GM13977 (cell line): ENCODE measurements around the gene DDX51.

Source experiments
- DNase-seq: peaks from one replicate; pipeline ENCODE4 v3.0.0; 2012; ENCODE audit warnings: low spot score
- CTCF ChIP-seq: IDR thresholded peaks from 2 replicates; pipeline ENCODE4 v1.5.1; 2012; ENCODE audit warnings: mild to moderate bottlenecking, control low read depth; ENCODE audit not compliant: insufficient read depth; ENCODE audit errors: extremely low read depth, missing control alignments
- in situ Hi-C: fragments of 300-500 bp; cut with MboI; formaldehyde crosslinking; loops from one replicate; pipeline ENCODE4 v1.12.0; 2022; ENCODE audit warnings: low sequenced_read_pairs, low pct_unique_long_range_greater_than_20kb, mixed read lengths, inconsistent platforms; ENCODE audit not compliant: unreplicated experiment

Gene DDX51

GRCh38 chr12:132130690-132131089 is 13.4 kb downstream of the DDX51 start:
- no peak for DNase-seq
- TF ChIP-seq CTCF = no peak
- in situ Hi-C loops = no loop called here

- in situ Hi-C loops = no loop called here
- no peak for TF ChIP-seq CTCF
- DNase-seq = no peak
Measured at GRCh38 chr12:132129007-132129406, 15.1 kb downstream of the DDX51 start.

- in situ Hi-C loops = no loop called here
- no peak for TF ChIP-seq CTCF
- DNase-seq = no peak
Measured at GRCh38 chr12:132127041-132127440, 17.1 kb downstream of the DDX51 start.

GRCh38 chr12:132125736-132126135 is 18.4 kb downstream of the DDX51 start:
- TF ChIP-seq CTCF = no peak
- no peak for DNase-seq
- in situ Hi-C loops = no loop called here

GRCh38 chr12:132124766-132125425 is 19.2 kb downstream of the DDX51 start:
- no peak for DNase-seq
- no peak for TF ChIP-seq CTCF
- in situ Hi-C loops = no loop called here

GRCh38 chr12:132123970-132124765 is 20.0 kb downstream of the DDX51 start:
- no peak for TF ChIP-seq CTCF
- no peak for DNase-seq
- in situ Hi-C loops = no loop called here
